Activated T-cell treated with anti-CD3 and anti-CD28 coated beads for 24 hours (primary cell): ENCODE results near the gene MAPK10.

ENCODE experiments used
- DNase-seq: peaks from one replicate; pipeline ENCODE4 v3.0.0-alpha.2; 2020; ENCODE audit warnings: low read depth

MAPK10 gene

DNA sequence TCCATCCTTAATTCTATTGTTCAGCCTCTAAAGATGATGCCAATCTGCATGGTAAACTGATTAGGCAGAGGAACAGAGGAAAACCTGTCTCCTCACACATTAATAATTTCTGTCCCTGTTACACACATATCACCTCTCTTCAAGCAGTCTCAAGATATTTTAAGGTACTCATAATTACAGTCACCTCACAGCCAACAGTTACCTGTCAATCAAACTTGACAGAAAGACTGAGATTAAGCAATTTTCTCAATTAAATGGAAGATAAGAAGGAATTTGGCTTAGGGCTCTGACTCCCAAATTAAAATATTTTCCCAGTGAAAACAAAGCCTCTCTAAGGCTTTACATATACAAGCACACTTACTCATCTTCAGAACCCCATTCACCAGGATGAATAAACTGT lies 85.2 kb downstream of the MAPK10 start:
- DNase-seq: no peak

DNA sequence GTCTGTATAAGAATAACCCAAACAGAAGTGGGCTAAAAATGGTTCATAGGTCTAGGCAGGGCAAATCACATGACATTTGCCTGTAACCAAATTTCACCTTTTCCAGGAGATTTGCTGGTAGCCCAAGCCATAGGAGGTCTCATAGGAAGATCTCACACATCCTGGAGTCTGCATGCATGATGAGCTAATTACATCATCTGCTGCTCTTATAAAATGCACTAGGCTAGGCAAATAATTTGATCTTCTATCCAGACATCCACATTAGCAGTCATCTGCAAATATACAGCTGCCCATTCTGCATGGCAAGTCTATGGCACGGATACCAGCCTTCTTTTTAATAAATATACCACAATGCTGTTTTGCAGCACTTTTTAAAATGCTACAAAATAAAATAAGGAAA lies 87.2 kb downstream of the MAPK10 start:
- DNase-seq: no peak

DNA sequence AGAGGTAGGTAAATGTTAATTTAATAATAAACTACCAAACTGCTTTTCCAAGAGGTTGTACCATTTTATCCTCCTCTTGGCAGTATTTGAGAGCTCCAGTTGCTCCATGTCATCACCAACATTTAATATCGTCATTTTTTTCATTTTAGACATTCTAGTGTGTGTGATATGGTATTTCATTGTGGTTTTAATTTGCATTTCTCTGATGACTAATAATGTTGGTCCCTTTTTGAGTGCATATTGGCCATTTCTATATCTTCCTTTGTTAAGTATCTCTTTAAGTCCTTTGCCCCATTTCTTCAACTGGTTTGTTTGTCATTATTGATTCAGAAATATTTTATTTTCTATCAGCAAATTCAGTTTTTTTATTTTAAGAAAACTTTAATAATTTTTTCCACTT lies 88.8 kb downstream of the MAPK10 start:
- no peak for DNase-seq

DNA sequence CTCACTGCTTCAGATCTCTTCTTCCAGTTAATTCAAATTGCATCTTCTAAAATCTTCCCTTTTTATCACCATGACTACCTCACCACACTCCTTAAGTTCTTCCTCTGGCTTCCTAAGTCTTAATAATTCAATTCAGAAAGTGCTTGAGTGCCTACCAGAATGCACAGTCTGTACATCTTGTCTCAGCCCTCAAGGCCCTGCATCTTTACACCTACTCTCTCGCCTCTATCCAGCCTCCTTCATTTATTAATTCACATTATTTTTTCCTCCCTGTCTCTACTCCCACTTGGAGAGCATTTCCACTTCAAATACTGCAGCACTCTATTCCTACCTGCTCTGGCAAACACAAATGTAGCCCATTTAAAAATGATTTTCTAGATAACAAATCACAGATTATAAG lies 90.5 kb downstream of the MAPK10 start:
- DNase-seq: no peak

DNA sequence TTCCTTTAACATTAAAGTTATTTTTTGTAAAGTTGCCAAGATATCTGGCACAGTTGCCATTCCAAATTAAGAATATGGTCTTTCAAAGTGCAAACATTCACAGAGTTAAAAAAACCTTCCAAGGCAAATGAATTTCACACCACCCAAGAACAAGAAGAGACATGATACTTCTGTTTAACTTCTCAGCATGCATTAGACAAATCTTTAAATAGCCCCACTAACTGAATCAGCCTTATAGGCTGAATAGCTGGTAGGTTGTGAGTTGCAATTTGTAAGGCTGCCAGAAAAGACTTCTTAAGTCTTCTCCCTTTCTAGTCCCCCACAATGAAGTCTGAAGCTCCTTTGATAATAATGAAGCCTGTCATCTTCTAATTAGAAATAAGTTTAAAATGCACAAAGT lies 95.6 kb downstream of the MAPK10 start:
- no peak for DNase-seq

DNA sequence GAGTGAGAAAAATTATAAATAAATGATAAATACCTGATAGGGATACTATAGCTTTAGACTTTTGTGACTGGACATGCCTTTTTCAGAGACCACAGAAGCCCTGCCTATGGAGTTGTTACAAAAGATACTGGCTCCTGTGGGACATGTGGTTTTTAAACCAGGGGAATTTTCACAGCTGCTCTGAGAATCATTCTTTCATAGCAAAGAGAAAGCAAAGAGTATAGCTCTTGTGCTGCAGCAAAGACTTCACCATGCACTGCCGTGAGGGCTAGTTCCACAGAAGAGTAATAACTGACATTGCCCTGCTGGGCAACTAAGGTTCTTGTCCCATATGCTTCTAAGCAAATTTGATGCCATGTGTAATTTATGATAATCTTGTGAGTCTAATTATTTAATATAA lies 98.2 kb downstream of the MAPK10 start:
- no peak for DNase-seq

DNA sequence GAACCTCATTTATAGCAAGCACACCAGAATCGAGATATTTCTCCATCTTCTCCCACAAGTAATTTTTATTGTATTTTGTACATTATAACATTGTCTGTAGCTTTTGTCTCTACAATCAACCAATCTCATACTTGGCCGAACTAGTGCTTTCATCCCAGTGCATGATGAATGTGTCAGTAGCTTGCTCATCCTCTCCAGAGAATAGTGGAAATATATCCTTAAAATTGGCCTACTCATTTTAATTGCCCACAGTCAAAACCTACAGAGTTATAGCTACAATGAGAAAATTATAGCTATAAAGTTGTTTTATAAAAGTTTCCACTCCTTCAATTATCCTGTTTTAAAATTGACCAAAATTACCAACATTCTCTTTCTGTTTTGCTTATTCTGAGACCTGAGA lies 103.8 kb downstream of the MAPK10 start:
- no peak for DNase-seq

DNA sequence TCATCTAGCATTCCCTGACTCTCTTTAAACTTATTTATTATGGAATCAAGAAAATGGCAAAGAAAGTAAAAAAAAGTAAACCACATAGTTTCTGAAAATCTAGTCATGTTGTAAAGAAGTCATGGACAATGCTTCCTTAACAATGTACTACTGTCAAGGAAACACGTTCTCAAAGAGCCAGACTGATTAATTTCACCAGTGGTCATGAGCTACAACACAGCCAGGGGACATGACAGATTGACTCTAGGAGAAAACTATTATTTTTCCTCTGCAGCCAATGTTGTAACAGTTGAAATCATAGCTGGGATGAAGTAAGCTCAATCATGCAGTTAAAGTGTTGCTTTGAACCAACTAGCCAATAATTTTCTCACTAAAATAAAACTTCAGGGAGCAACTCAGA lies 109.2 kb downstream of the MAPK10 start:
- no peak for DNase-seq

DNA sequence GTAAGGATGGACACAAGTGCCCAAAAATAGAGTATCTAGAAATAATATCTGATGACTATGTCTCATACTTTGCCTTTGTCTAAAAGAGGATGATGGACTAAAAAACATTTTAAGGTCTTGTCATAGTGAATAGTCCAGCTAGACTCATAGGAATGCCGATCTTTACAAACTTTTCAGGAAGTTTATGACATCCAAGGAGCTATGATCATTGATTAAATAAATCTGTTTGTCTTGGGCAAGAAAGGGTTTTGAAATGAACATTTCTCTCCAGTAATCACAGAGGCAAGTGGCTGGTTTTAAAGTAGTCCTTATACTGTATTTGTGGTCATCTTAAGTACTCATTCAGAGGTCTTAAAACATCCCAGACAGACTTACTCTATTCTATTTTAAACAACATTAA lies 109.8 kb downstream of the MAPK10 start:
- DNase-seq: no peak

DNA sequence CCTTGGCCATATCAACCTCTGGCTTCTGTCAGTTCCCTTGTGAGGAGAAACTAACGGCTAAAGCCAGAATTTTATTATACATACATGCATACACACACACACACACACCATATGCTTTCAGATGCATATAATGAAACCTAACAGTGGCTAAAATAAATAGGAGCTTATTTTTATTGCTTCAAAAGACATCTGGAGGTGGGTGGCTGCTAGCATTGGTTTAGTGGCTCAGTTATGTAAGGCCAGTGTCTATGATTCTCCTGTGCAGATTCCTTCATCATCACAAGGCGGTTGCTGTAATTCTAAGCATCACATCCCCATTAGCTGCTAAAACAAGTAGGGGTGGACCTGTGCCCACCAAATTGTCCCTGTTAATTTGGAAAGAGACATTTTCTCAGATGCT lies 110.8 kb downstream of the MAPK10 start:
- DNase-seq: no peak

DNA sequence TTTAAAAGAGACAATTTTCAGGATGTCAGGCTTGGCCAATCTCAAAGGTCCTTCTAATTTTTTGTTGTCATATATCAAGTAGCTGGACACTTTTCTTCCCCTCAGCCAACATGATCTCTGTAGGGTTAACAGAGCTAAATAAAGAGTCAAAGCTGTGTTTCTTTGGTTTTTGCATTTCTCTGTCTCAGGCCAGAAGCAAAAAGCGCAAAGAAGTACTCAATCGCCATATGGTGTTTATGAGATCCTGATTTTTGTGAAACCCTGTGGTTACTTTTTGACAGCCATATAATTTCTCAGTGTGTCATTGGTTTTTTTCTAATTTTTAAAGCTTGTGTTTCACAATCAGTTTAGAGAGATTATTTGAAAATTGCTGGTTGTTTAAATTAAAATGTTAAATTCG lies 111.9 kb downstream of the MAPK10 start:
- DNase-seq: no peak

DNA sequence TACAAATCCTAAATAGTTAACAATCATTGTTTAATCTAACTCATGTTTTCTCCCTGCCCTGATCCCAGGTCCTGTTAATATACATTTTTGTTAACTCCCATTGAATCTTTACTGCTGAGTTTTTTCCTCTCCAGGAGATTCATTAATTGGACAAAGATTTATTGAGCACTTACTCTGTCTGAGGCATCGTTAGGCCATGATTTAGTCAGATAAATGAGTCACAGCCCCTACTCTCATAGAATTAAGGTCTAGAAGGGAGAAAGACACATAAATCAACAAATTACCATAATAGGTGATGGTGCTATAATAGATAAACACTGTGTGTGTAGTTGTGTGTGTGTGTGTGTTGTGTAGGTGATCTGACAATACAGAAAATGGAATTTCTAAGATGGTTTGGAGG lies 112.5 kb downstream of the MAPK10 start:
- no peak for DNase-seq

DNA sequence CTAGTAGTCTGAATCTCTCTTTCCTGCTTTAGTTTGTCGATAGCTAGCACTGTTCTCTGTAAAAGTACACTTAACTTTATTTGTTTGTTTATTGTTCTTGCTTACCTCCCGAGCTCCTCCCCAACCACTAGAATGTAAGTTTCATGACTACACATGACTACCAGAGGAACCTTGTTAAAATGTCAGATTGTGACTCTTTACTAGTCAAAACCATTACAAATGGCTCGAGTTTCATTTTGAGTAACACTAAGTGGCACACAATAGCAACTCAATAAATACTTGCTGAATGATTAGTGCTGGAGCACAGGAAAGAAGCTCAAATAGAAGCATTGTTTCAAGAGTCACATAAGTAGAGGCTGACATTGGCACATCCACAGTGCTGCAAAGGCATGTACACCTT lies 116.1 kb downstream of the MAPK10 start:
- DNase-seq: no peak

DNA sequence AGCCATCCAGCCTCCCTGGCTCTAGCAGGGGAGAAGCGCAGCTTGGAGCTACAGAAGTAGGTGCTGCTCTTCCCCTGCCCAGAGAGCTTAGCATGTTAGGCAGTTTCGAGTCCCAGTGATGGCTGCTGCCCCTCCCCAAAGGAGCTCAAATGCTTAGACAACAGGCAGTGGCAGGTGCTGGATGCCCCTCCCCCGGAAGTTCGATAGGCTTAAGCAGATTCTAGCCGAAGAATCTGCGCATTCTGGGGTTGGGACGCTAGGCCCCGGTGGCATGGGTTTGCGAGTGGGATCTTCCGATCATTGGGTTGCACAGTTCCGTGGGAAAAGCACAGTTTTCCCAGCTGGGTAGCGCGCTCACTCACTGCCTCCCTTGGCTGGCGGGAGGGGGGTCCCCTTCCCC lies 117.2 kb downstream of the MAPK10 start:
- no peak for DNase-seq

DNA sequence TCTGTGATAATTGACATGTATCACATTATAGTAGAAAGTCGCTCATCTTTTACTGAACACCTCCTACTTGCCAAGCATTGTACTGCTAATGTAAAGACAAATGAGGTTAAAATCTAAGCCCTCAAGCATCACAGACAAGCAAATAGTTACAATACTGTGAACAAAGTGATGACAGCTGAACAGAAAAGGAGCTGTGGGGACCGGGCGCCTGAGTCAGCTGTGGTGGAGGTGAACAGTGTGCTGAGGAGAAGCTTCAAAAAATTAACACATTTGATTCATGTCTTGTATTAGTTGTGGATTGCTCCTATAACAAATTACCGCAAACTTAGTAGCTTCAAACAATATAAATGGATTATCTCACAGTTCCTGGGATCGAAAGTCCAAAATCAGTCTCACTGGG lies 124.3 kb downstream of the MAPK10 start:
- DNase-seq: no peak

DNA sequence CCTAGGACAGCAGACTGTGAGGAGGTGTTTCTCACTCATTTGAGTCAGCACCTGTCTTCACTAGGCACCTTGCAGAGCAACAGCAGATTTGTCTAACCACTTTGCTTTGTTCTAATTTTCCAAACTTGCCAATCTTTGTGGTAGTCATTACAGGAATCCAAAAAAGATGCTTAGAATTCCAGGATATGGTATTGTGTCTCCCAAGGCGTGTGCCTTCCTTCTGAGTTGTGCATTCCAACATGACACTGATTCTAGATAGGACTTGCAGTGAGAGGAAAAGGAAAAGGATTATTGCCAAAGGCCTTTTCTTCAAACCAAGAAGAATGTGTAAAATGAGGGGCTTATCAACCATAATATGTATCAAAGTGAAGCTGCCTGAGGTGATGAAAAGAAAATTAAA lies 126.2 kb downstream of the MAPK10 start:
- DNase-seq: no peak

DNA sequence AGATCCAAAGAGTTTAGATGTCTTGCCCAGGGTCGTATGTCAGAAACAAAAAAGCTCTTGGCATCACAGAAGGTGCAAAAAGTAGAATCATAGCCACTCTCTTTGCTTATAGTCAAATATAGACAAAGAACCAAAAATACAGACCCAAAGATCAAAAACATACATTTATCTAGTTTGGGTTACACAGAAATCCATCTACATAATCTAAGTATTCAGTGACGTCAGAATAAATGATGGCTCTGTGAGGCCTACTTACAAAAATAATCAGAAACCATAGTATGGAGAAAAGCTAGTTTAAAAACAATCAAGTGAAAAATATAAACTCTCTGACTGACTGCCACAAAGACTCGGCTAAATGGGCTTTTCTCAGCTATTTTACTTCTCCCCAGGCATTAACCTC lies 126.8 kb downstream of the MAPK10 start:
- no peak for DNase-seq

DNA sequence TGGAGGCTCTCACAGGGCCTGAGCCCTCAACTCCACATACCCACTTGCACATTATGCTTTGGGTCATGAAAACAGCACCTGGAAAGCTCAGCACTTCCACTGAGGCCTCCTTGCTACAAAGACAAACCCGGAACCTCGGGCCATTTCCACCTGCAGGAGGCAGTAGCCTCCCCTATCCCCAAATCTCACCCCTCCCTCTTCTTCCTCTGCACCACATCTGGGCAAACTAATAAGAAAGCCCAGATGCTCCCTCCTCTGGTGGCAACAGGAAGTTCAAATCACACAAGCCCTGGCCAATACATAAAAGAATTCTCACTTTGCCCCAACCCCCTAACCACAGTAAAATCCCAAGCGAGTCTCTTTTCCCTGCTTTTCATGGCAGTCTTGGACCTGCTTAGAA lies 136.4 kb downstream of the MAPK10 start:
- DNase-seq: no peak

DNA sequence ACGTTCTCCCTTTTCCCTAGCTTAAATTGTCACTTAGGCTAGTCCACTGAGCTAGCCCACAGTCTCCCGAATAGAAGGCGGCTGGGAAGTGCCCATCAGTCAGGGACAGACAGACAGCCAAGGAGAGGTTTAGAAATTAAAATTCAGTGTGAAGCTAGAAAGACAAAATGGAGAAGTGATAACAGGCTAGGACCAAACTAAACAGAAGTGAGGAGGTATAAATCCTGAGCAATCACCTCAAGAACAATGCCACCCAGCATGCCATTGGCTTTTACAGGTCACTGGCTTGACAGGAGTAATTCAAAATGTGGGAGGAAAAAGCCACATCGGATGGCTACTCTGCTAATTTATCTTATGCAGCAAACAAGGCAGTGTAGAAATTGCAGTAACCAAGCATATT lies 138.9 kb downstream of the MAPK10 start:
- no peak for DNase-seq

DNA sequence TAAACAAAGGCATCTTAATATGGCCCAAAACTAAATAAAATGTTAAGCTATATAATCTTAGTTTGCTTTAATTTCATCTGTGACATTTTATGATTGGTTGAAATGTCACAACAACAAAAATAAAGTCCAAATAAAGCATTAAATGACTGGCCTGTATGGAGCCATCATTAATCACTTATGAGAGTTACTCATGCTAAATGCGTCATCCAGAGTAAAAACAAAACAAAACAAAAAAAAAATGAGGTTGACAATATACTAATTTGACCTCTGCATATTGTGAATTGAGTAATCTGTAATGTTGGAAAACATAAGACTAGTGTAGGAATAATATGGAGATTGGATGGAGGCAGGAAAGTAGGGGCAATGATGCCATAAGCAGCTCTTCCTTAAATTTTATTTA lies 139.7 kb downstream of the MAPK10 start:
- DNase-seq: no peak

DNA sequence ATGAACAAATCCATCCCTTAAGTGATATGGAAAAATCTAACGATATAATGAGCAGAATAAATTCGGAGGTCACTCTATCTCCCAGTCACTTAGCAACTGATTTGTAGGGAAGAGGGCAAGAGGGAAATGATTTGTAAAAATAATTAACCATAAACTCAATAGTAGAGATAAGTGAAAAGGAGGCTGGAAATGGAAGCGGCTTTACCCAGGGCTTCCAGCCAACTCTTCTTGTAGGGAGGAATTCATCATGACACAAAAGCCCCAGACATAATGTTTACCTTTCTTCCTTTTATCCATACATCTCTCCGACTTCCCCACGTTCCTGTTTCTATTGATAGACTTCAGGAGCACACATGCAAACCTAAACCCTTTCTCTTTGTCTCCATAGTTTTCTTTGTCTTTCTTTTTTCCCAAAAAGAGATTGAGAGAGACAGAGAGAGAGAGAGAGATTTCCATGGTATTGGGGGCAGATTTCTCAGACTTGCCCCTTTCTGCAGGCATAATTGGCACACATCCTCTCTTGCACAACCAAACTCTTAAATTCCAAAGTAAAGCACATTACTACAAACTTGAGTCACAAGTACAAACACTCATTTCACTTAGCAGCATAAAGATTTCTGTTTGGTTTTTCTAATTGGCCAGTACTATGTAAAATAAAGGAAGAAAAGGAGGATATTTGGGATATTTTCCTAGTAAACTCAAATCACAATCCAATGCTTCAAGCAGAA lies 140.9 kb downstream of the MAPK10 start:
- no peak for DNase-seq

DNA sequence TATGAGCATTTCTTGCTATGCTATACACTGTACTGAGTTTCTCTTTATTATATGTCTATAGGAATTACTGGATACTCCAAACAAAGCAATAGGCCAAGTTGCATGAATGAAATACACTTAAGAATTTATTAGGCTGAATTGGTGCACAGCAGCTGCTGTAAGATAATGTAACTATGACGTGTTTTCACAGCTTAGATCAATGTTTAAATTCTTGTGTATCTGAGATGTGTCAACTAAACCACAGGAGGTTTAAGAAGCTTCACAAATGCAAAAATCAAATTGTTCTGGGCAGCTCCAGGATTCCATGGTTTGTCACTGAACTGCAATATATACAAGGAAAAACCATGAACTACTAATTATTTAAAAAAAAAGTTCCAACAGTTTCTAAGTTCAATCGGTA lies 156.7 kb downstream of the MAPK10 start:
- no peak for DNase-seq

DNA sequence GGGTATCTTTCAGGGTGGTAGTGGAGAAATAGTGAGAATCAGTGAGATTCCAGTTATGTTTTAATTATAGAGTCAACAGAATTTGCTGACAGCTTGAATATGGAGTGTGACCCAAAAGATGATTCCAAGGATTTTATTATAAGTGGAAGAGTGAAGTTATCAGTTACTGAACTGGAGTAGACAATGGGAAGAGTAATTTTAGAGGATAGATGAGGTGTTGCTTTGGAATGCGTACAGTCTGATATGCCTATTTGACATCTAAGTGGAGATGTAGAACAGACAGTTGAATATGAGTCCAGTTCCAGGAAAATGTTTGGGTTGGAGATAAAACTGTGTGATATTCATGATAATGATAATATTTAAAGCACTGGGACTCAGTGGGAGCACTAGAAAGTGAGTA lies 174.2 kb downstream of the MAPK10 start:
- no peak for DNase-seq

DNA sequence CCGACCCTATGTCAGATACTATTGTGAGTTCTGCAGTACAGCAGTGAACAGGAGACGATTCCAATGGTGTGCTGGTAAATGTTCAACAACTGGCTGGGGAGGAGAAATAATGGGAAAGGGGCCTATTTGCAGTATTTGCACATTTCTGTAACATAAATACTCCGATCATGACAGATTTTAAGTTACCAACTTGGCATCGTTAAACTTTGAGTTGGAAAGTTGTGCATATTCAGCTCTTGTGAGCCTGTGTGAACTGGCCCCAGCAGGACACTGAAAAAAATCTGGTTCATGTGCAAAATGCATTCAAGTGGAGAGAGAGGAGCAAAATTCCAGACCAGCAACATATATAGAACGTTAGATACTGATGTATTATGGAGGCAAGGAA lies 175.0 kb downstream of the MAPK10 start:
- DNase-seq: no peak
